Thyroid gland (tissue), 4 donors: ENCODE measurements around the gene LYRM7. TPM values are rescaled to one million over a fixed set of nuclear protein-coding genes. Genes with fewer than 3 reads are reported as not detected.
A peak's percentile ranks its signal among the peaks of the same experiment; 100 is the strongest.
"Not testable (repeated sequence)": the region's sequence is repeated elsewhere in the genome, so short reads cannot be mapped to it uniquely, and the experiment has no call there.

Experiments
- DNase-seq, 2 donors: peaks; one replicate each; pipeline ENCODE4 v3.0.0-alpha.2; 2019
- H3K27ac ChIP-seq, 3 donors: fragments of 200-600 bp; sonication (generic); 1 replicate in 2 of 3; 2 replicates in 1 of 3; pipeline ENCODE4 v1.5.1; 2016 to 2019; ENCODE audit warnings: mild to moderate bottlenecking in 1 of 3, moderate library complexity in 1 of 3
- H3K27me3 ChIP-seq: fragments of 200-600 bp; sonication (generic); one replicate; pipeline ENCODE4 v1.5.1; 2019
- H3K36me3 ChIP-seq, 2 donors: fragments of 200-600 bp; sonication (generic); one replicate each; pipeline ENCODE4 v1.5.1; 2016 to 2019
- H3K4me1 ChIP-seq, 2 donors: fragments of 200-600 bp; sonication (generic); one replicate each; pipeline ENCODE4 v1.5.1; 2017 to 2019
- H3K4me3 ChIP-seq, 3 donors: fragments of 200-600 bp; sonication (generic); replicated peaks in 1 of 3; 1 replicate in 2 of 3; 2 replicates in 1 of 3; pipeline ENCODE4 v1.5.1; 2016; ENCODE audit warnings: mild to moderate bottlenecking in 1 of 3
- H3K9me3 ChIP-seq: fragments of 200-600 bp; sonication (generic); one replicate; pipeline ENCODE4 v1.5.1; 2017
- POLR2A ChIP-seq, 2 donors: fragments of 450-650 bp; IDR thresholded peaks; one replicate each; pipeline ENCODE4 v1.6.1; 2017; ENCODE audit warnings: antibody characterized with exemption in 2 of 2, mild to moderate bottlenecking in 2 of 2, moderate library complexity in 1 of 2
- WGBS, 2 donors: methylation state at CpG; one replicate each; pipeline ENCODE4 v1.1.5; 2017; 5-methylcytosine and 5-hydroxymethylcytosine counted together
- intact Hi-C: fragments of 100-400 bp; cut with DNase I; formaldehyde crosslinking; loops from one replicate; pipeline ENCODE4 v1.15.1; 2023
- total RNA-seq, 4 donors: library from RNA; depleted of rRNA; stranded (reverse); fragments of >200 nt; gene quantifications; one replicate each; pipeline ENCODE4 v1.2.3, GENCODE V29; 2016
- TF ChIP-seq, protein P1 (sequence below), 6 experiments: fragments of 200-600 bp in 3 of 6; fragments of 450-650 bp in 3 of 6; sonication (generic) in 3 of 6; IDR thresholded peaks; one replicate each; pipeline ENCODE4 v1.5.1; 2016 to 2019; ENCODE audit warnings: antibody characterized with exemption in 6 of 6, mild to moderate bottlenecking in 2 of 6, inconsistent platforms in 1 of 6, moderate library complexity in 1 of 6

LYRM7 gene
- total RNA-seq, result 10 to 100 TPM in 2 of 4 donors, 1 to 10 TPM in 2; 8.8 to 13.2 (median 9.5) TPM

DNA sequence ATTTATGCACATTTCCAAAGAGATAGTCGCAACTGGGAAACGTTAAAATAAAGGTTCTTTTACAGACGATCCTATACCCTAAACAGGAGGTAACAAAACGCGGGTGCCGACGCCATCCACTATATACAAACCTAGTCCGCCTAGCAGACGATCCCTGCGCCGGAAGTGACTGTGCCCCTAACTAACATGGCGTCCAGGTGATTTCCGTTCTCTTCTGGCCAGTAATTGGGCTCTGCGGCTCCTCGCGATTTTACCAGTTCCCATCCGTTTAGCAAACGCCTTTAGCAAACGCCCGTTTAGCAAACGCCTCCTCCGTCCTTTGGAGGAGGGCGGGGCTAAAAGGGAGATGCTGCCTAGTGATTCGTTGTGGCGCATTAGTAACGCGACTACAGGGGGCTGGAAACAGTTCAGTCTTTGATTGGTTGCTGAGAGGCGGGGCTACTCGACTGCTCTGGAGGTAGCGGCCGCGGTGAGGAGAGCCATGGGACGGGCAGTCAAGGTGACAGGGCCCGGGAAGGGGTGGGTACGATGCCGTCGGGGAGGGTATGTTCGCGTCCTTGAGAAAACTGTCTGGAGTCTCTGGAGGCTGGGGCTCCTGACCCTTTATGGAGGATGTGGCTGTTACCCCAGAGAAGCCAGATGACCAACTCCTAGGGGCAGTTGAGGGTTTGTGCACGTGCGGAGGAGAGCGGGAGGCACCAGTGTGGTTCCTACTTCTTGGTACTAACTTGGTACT is at the start of gene LYRM7:
TSS of gene LYRM7 (plus strand) at position 405 of the 736 bp plus-strand sequence. CDS start at position 482, 77 bp downstream.
- Histone ChIP-seq H3K27ac (peak within 1 kb of the TSS; percentile 4 to 62 (median 40)), H3K27me3 (no peaks in the 10 kb centered on the region), H3K4me1 (peaks cover 14 to 16% of the 10 kb centered on the region in 2 donors), H3K9me3 (no peaks in the 10 kb centered on the region), H3K36me3 (no peaks in the 10 kb centered on the region), H3K4me3 (peak within 1 kb of the TSS; percentile 14 to 48 (median 37))
- intact Hi-C loops, result loop anchor here (10.0 kb wide), 1 partner anchor 244 kb away; no protein-coding TSS in a partner anchor
- TF ChIP-seq, protein P1, sequence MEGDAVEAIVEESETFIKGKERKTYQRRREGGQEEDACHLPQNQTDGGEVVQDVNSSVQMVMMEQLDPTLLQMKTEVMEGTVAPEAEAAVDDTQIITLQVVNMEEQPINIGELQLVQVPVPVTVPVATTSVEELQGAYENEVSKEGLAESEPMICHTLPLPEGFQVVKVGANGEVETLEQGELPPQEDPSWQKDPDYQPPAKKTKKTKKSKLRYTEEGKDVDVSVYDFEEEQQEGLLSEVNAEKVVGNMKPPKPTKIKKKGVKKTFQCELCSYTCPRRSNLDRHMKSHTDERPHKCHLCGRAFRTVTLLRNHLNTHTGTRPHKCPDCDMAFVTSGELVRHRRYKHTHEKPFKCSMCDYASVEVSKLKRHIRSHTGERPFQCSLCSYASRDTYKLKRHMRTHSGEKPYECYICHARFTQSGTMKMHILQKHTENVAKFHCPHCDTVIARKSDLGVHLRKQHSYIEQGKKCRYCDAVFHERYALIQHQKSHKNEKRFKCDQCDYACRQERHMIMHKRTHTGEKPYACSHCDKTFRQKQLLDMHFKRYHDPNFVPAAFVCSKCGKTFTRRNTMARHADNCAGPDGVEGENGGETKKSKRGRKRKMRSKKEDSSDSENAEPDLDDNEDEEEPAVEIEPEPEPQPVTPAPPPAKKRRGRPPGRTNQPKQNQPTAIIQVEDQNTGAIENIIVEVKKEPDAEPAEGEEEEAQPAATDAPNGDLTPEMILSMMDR (IDR thresholded peaks at IDR 0.05), result peak in 2 of 6 experiments; percentile 8
- TF ChIP-seq POLR2A (IDR thresholded peaks at IDR 0.05), result peak in 1 of 2 donors; percentile 90
- peak; percentile 98 to 99 for DNase-seq
- WGBS, 2 donors, result 0 to 1% methylated on average over 40 to 42 of the region's 42 CpGs

DNA sequence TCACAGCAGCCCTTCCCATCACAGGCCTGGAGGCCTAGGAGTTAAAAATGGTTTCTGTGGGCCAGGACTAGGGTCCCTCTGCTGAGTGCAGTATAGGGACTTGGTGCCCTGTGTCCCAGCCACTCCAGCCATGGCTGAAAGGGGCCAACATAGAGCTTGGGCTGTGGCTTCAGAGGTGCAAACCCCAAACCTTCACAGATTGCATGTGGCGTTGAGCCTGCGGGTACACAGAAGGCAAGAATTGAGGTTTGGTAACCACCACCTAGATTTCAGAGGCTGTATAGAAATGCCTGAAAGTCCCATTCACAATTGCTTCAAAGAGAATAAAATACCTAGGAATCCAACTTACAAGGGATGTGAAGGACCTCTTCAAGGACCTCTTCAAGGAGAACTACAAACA is 43.5 kb upstream of the LYRM7 start:
- H3K9me3 ChIP-seq, intact Hi-C loops: not testable (repeated sequence)

DNA sequence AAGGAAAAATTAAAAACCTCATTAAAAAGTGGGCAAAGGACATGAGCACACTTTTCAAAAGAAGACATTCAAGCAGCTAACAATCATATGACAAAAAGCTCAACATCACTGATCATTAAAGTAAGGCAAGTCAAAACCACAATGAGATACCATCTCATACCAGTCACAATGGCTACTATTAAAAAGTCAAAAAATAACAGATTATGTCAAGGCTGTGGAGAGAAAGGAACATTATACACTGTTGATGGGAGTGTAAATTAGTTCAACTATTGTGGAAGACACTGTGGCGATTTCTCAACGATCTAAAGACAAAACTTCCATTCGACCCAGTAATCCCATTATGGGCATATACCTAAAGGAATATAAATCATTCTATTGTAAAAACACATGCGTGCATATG is 41.4 kb upstream of the LYRM7 start:
- 88 to 92% methylated on average over 4 of the region's 4 CpGs for WGBS, 2 donors
- intact Hi-C loops, result no loop called here

More for the DNA sequence above, 43.5 kb upstream of the LYRM7 start:
- not testable (repeated sequence) for H3K27me3 ChIP-seq, H3K4me1 ChIP-seq, H3K27ac ChIP-seq, H3K36me3 ChIP-seq, H3K4me3 ChIP-seq, DNase-seq
- 90 to 100% methylated on average over 2 of the region's 2 CpGs for WGBS, 2 donors

DNA sequence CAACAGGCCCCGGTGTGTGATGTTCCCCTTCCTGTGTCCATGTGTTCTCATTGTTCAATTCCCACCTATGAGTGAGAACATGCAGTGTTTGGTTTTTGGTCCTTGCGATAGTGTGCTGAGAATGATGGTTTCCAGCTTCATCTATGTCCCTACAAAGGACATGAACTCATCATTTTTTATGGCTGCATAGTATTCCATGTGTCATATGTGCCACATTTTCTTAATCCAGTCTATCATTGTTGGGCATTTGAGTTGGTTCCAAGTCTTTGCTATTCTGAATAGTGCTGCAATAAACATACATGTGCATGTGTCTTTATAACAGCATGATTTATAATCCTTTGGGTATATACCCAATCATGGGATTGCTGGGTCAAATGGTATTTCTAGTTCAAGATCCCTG is 37.7 kb upstream of the LYRM7 start:
- H3K27ac ChIP-seq, H3K4me3 ChIP-seq, intact Hi-C loops, H3K36me3 ChIP-seq, H3K9me3 ChIP-seq, H3K4me1 ChIP-seq, DNase-seq, H3K27me3 ChIP-seq: not testable (repeated sequence)
- 95 to 100% methylated on average over 2 of the region's 2 CpGs for WGBS, 2 donors

More for the DNA sequence above, 41.4 kb upstream of the LYRM7 start:
- no peaks in the 10 kb centered on the region for H3K9me3 ChIP-seq
- DNase-seq, result no peak
- no peak overlapping the region for H3K4me3 ChIP-seq
- no peaks in the 10 kb centered on the region for H3K27me3 ChIP-seq
- TF ChIP-seq, protein P1 (IDR thresholded peaks at IDR 0.05), result no peak
- no peak for TF ChIP-seq POLR2A (IDR thresholded peaks at IDR 0.05)
- H3K4me1 ChIP-seq, result no peaks in the 10 kb centered on the region
- no peaks in the 10 kb centered on the region for H3K36me3 ChIP-seq
- no peak overlapping the region for H3K27ac ChIP-seq

DNA sequence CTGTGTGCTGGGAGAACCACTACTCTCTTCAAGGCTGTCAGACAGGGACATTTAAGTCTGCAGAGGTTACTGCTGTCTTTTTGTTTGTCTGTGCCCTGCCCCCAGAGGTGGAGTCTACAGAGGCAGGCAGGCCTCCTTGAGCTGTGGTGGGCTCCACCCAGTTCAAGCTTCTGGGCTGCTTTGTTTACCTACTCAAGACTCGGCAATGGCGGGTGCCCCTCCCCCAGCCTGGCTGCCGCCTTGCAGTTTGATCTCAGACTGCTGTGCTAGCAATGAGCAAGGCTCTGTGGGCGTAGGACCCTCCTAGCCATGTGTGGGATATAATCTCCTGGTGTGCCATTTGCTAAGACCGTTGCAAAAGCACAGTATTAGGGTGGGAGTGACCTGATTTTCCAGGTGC is 32.3 kb upstream of the LYRM7 start:
- intact Hi-C loops, DNase-seq: not testable (repeated sequence)
- 83 to 100% methylated on average over 1 to 5 of the region's 5 CpGs for WGBS, 2 donors

DNA sequence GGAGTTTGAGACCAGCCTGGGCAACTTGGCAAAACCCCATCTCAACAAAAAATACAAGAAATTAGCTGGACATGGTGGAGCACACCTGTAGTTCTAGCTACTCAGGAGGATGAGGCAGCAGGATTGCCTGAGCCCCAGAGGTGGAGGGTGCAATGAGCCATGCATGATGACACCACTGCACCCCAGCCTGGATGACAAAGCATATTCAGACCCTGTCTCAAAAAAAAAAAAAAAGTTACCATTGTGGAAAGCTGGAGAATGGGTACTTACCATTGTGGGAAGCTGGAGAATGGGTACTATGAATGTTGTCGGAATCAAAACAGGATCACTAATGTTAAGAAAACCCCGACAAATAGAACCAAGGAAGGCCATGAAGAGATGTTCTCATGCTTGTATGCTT is 31.4 kb upstream of the LYRM7 start:
- Histone ChIP-seq H3K4me1 (no peaks in the 10 kb centered on the region), H3K27me3 (no peaks in the 10 kb centered on the region)
- intact Hi-C loops, result no loop called here

More for the DNA sequence above, 32.3 kb upstream of the LYRM7 start:
- not testable (repeated sequence) for H3K27ac ChIP-seq, H3K36me3 ChIP-seq, H3K27me3 ChIP-seq, H3K4me1 ChIP-seq, H3K9me3 ChIP-seq, H3K4me3 ChIP-seq

More for the DNA sequence above, 31.4 kb upstream of the LYRM7 start:
- H3K36me3 ChIP-seq, result no peaks in the 10 kb centered on the region
- no peak overlapping the region for H3K4me3 ChIP-seq
- no peak for TF ChIP-seq POLR2A (IDR thresholded peaks at IDR 0.05)
- TF ChIP-seq, protein P1 (IDR thresholded peaks at IDR 0.05), result no peak
- no peaks in the 10 kb centered on the region for H3K9me3 ChIP-seq
- no peak for DNase-seq
- no peak overlapping the region for H3K27ac ChIP-seq
- WGBS, 2 donors, result 95 to 97% methylated on average over 2 of the region's 2 CpGs
